Activated T-helper 2 cell treated with anti-CD3 and anti-CD28 coated beads, Interferon-gamma antibody, Interleukin-2, Interleukin-4, amounts not matched to agents 10 μg/mL and 5 μg/mL and 100 μg/mL, durations not matched to agents 14 hours and 24 hours and 36 hours (primary cell): ENCODE data around the gene C3. TPM values are rescaled to one million over a fixed set of nuclear protein-coding genes. Genes with fewer than 3 reads are reported as not detected.

Experiments used
- DNase-seq: peaks from one replicate; pipeline ENCODE4 v3.0.0; 2021; ENCODE audit warnings: low spot score
- H3K27ac Mint-ChIP-seq: one replicate; pipeline ENCODE4 v1.8.0; 2021; ENCODE audit warnings: mixed read lengths
- H3K27me3 Mint-ChIP-seq: one replicate; pipeline ENCODE4 v1.8.0; 2021; ENCODE audit warnings: low read depth, mixed read lengths
- H3K36me3 Mint-ChIP-seq: one replicate; pipeline ENCODE4 v1.8.0; 2021; ENCODE audit warnings: low read depth, mixed read lengths
- H3K4me1 Mint-ChIP-seq: one replicate; pipeline ENCODE4 v1.8.0; 2021; ENCODE audit warnings: low read depth, mixed read lengths
- H3K4me3 Mint-ChIP-seq: one replicate; pipeline ENCODE4 v1.8.0; 2021; ENCODE audit warnings: low read depth, mild to moderate bottlenecking, moderate library complexity, mixed read lengths
- H3K9me3 Mint-ChIP-seq: one replicate; pipeline ENCODE4 v1.8.0; 2021; ENCODE audit warnings: mixed read lengths
- intact Hi-C: fragments of 100-400 bp; cut with micrococcal nuclease; formaldehyde crosslinking; loops from one replicate; pipeline ENCODE4 v1.15.1; 2023
- total RNA-seq: library from RNA; stranded (reverse); gene quantifications from 2 replicates; pipeline ENCODE4 v1.2.3, GENCODE V29; 2022

C3 gene
- total RNA-seq, 1 donor from 2014 or later: 4.4 TPM

DNA sequence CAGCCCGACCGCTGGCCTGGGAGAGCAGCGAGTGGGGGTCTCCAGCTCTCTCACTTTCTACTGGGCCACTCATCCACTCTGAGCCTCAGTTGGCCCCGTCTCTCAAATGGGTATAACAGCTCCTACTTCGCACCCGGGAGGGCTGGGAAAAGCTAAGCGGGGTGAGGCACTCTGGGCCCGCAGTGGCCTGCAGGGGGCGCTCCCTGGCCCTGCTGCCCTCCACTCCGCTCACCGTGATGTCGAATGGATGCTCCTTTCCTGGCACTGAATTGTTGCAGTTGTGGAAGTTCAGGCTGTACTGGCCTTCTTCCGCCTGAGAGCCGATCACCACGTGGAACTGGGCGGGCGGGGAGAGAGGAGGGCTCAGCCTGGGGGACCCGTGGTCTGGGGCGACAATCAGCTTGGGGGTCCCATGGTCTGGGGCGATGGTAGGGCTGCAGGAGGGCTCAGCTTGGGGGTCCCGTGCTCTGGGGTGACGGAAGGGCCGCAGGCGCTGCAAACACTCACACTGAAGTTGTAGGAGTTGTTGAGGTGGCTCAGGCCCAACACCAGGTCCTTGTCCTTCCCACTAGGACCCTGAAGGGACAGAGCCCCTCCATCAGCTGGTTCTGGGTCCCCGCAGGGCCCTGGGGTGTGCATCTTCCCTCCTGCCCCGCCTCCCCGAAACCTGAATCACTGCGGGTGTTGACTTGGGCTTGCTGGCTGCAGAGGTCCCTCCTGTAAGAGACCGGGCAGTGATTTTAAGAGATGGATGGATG, 13.1 kb upstream of the C3 start:
- DNase-seq: no peak
- Mint-ChIP-seq H3K9me3 (no peaks in the 10 kb centered on the region), H3K36me3 (peaks cover 42% of the 10 kb centered on the region), H3K27me3 (no peaks in the 10 kb centered on the region), H3K4me1 (peaks cover 19% of the 10 kb centered on the region), H3K27ac (no peak overlapping the region), H3K4me3 (no peak overlapping the region)
- intact Hi-C loops: no loop called here

DNA sequence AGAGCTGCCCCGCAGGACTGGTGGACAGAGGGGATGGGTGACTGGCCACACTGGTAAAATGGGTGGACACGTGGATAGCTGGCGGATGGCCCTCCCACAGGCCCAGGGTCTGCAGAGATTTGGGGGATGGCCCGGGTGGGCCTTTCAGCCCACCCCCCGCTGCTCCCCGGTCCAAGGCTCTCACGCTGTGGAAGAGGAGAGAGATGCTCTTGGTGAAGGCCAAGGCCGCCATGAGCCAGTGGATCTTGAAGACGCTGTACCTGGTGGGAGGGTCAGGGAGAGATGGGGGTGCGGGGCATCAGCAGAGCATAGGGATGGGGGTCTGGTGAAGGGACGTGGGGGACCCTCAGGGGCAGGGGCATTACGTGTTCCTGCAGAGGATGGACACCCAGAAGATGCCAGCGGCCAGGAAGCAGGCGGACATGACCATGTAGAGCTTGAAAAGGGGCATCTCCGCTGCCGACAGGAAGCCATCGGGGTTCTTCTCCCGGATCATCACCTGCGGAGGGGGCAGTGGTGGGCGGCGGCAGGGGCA, 12.4 kb upstream of the C3 start:
- Mint-ChIP-seq H3K9me3 (no peaks in the 10 kb centered on the region), H3K4me3 (no peak overlapping the region), H3K27ac (no peak overlapping the region), H3K27me3 (no peaks in the 10 kb centered on the region), H3K4me1 (peaks cover 12% of the 10 kb centered on the region), H3K36me3 (peaks cover 42% of the 10 kb centered on the region)
- intact Hi-C loops: no loop called here
- DNase-seq: no peak

DNA sequence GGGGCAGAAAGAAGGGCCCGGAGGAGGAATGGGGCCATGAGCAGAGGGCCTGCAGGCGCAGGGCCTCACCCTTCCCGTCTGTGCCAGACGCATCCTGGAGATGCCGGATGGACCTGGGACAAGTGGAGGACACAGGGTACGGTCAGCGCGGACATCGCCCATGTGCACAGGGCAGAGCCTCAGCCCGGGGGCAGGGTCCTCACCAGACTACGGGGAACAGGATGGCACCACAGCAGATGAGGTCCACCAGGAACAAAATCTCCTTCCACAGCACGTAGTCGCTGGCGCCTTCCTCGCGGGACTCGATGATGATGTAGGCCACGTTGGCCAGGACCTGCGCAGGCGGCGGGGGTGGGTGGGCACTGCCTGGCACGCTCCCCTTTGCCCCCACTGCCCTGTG, 11.4 kb upstream of the C3 start:
- intact Hi-C loops: no loop called here
- no peak overlapping the region for H3K4me3 Mint-ChIP-seq
- no peaks in the 10 kb centered on the region for H3K27me3 Mint-ChIP-seq
- no peak overlapping the region for H3K27ac Mint-ChIP-seq
- H3K9me3 Mint-ChIP-seq: no peaks in the 10 kb centered on the region
- DNase-seq: no peak
- peaks cover 42% of the 10 kb centered on the region for H3K36me3 Mint-ChIP-seq
- H3K4me1 Mint-ChIP-seq: peaks cover 10% of the 10 kb centered on the region

DNA sequence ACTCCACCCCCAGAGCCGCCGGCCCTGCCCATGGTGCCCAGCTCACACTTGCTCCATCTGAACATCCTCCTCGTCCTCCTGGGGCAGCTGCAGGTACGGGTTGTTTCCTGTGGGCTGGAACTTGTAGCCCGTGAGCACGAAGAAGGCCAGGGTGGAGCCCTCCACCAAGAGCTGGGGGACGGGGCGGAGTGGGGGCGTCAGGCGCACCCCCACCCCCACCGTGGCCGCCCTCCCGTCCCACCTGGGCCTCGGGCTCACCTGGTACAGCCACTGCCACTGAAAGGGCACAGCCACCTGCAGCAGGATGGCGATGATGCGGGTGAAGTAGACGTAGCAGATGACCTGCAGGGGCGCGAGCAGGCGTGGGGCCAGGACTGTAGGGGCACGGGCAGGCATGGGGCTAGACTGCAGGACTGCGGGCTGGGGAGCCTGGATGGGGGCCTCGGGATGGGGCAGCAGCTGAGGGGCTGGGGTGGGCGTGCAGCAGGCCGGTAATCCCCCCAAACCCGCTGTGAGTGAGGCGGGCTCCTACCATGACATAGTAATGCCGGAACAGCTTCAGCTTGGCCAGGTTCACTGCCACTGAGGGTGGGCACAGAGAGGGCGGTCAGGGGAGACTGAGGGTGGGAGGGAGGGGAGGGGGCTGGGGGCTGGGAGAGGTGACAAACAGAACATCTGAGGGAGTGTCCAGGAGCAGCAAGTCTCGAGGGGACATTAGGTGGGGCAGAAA, 10.7 kb upstream of the C3 start:
- Mint-ChIP-seq H3K27ac (no peak overlapping the region), H3K9me3 (no peaks in the 10 kb centered on the region), H3K36me3 (peaks cover 39% of the 10 kb centered on the region), H3K27me3 (no peaks in the 10 kb centered on the region), H3K4me3 (no peak overlapping the region), H3K4me1 (peaks cover 6% of the 10 kb centered on the region)
- intact Hi-C loops: no loop called here
- DNase-seq: no peak

DNA sequence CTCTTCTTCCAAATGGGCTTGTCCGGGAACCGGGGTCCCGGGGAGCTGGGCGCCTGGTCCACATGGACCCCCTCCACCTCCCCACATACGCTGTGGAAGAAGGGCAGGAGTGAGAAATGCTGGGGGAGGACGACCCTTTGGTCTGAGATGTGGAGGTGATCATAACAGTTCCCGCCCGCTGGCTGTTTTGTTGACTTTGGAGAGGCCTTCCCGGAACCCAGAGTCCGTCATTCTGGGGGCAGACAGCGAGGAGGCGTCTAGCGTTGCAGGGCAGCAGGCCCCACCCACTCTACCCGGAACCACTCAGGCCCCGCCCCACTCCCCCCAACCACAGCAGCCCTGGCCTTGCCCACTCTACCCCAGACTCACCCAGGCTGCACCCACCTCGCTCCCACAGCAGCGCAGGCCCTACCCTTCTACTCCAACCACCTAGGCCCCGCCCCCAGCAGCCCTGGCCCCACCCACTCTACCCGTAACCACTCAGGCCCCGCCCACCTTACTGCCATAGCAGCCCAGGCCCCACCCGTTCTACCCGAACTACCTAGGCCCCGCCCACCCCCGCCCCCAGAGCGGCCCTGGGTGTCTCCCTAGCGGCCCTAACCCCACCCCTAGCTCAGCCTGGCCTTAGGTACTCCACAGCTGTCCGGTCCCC, 9.8 kb upstream of the C3 start:
- no peak overlapping the region for H3K4me3 Mint-ChIP-seq
- H3K36me3 Mint-ChIP-seq: peaks cover 33% of the 10 kb centered on the region
- H3K27ac Mint-ChIP-seq: no peak overlapping the region
- H3K27me3 Mint-ChIP-seq: no peaks in the 10 kb centered on the region
- peaks cover 1% of the 10 kb centered on the region for H3K4me1 Mint-ChIP-seq
- intact Hi-C loops: no loop called here
- H3K9me3 Mint-ChIP-seq: no peaks in the 10 kb centered on the region
- DNase-seq: no peak

DNA sequence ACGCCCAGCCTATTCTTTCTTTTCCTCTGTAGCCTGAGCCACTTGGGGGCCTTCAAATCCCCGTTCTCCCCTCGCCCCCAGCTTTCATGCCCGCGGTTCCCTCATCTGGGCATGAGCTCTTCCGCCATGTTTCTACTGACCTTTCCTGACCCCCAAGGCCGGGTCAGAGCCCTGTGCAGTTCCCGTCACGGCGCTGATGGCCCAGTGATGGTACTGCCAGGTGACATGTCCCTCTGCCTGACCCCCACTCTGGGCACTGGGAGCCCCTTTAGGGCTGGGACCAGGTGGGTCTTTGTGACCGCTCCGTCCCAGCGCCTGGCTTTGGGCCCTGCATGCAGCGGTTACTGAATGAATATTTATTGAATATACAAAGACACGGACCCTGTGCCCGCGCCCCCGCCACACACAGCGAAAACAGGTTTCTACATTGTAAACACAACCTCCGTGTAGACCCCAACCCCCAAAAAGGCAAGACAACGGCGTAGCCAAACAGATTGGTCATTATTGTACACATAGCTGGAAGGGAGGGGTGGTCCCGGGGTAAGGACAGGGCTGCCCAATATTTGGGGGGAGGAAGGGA, 9.2 kb upstream of the C3 start:
- intact Hi-C loops: no loop called here
- no peaks in the 10 kb centered on the region for H3K27me3 Mint-ChIP-seq
- peaks cover 29% of the 10 kb centered on the region for H3K36me3 Mint-ChIP-seq
- H3K4me1 Mint-ChIP-seq: peaks cover 3% of the 10 kb centered on the region
- no peak overlapping the region for H3K27ac Mint-ChIP-seq
- DNase-seq: no peak
- H3K9me3 Mint-ChIP-seq: no peaks in the 10 kb centered on the region
- H3K4me3 Mint-ChIP-seq: no peak overlapping the region

- intact Hi-C loops: no loop called here
- H3K9me3 Mint-ChIP-seq: no peaks in the 10 kb centered on the region
- no peak for DNase-seq
- no peaks in the 10 kb centered on the region for H3K27me3 Mint-ChIP-seq
- H3K4me3 Mint-ChIP-seq: no peak overlapping the region
- peaks cover 4% of the 10 kb centered on the region for H3K4me1 Mint-ChIP-seq
- H3K36me3 Mint-ChIP-seq: peaks cover 17% of the 10 kb centered on the region
- H3K27ac Mint-ChIP-seq: no peak overlapping the region
These were observed 7.9 kb upstream of the C3 start for GRCh38 chr19:6728346-6728745.

DNA sequence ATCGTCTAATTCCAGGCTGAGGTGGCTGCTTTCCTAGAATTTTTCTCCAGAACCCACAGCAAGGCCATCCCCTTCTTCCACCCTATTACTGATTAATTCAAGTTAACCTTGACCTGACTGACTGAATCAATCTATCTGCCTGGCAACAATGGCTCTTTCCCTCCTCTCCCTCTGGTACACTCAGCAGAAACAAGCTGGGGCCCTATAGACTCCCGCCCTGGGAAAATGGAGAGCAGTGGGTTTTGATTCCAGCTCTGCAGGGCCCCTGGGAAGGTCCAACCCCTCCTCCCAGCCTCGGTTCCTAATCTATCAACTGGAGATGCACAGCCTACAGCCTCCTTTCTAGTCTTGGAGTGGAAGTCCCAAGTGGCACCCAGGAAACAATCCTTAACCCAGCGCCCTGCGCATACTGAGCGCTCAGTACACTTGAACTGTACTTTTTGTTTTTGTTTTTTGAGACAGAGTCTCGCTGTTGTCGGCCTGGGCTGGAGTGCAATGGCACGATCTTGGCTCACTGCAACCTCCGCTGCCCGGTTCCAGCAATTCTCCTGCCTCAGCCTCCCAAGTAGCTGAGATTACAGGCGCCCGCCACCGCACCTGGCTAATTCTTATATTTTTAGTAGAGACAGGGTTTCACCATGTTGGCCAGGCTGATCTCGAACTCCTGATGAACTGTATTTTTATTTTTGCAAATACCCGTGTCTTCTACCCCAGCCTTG, 5.2 kb upstream of the C3 start:
- peaks cover 3% of the 10 kb centered on the region for H3K36me3 Mint-ChIP-seq
- H3K4me3 Mint-ChIP-seq: no peak overlapping the region
- DNase-seq: no peak
- H3K4me1 Mint-ChIP-seq: peaks cover 15% of the 10 kb centered on the region
- no peaks in the 10 kb centered on the region for H3K9me3 Mint-ChIP-seq
- H3K27me3 Mint-ChIP-seq: no peaks in the 10 kb centered on the region
- no peak overlapping the region for H3K27ac Mint-ChIP-seq
- intact Hi-C loops: no loop called here

GRCh38 chr19:6724631-6725492, 4.4 kb upstream of the C3 start:
- no peak overlapping the region for H3K27ac Mint-ChIP-seq
- H3K9me3 Mint-ChIP-seq: no peaks in the 10 kb centered on the region
- intact Hi-C loops: no loop called here
- DNase-seq: no peak
- peaks cover 19% of the 10 kb centered on the region for H3K4me1 Mint-ChIP-seq
- H3K36me3 Mint-ChIP-seq: peaks cover under 1% of the 10 kb centered on the region
- no peaks in the 10 kb centered on the region for H3K27me3 Mint-ChIP-seq
- H3K4me3 Mint-ChIP-seq: no peak overlapping the region

- intact Hi-C loops: no loop called here
- H3K4me3 Mint-ChIP-seq: no peak overlapping the region
- no peak overlapping the region for H3K27ac Mint-ChIP-seq
- peaks cover 22% of the 10 kb centered on the region for H3K4me1 Mint-ChIP-seq
- DNase-seq: no peak
- no peaks in the 10 kb centered on the region for H3K9me3 Mint-ChIP-seq
- H3K36me3 Mint-ChIP-seq: no peaks in the 10 kb centered on the region
- H3K27me3 Mint-ChIP-seq: no peaks in the 10 kb centered on the region
These were observed 3.3 kb upstream of the C3 start for GRCh38 chr19:6723738-6724137.

- DNase-seq: no peak
- Mint-ChIP-seq H3K9me3 (no peaks in the 10 kb centered on the region), H3K27me3 (no peaks in the 10 kb centered on the region), H3K4me3 (no peak overlapping the region), H3K4me1 (peaks cover 22% of the 10 kb centered on the region), H3K36me3 (no peaks in the 10 kb centered on the region), H3K27ac (no peak overlapping the region)
- intact Hi-C loops: no loop called here
These were observed 2.7 kb upstream of the C3 start for GRCh38 chr19:6723108-6723618.
